HG02970 (cell line): Measurements from ENCODE around the gene KRR1.

Experiments used
- ATAC-seq: cut with Tn5 transposase; IDR thresholded peaks from one replicate; pipeline ENCODE4 v1.9.1; 2021; ENCODE audit warnings: mild to moderate bottlenecking, moderate library complexity, moderate number of reproducible peaks; ENCODE audit not compliant: unreplicated experiment, low FRiP score

KRR1 gene

DNA sequence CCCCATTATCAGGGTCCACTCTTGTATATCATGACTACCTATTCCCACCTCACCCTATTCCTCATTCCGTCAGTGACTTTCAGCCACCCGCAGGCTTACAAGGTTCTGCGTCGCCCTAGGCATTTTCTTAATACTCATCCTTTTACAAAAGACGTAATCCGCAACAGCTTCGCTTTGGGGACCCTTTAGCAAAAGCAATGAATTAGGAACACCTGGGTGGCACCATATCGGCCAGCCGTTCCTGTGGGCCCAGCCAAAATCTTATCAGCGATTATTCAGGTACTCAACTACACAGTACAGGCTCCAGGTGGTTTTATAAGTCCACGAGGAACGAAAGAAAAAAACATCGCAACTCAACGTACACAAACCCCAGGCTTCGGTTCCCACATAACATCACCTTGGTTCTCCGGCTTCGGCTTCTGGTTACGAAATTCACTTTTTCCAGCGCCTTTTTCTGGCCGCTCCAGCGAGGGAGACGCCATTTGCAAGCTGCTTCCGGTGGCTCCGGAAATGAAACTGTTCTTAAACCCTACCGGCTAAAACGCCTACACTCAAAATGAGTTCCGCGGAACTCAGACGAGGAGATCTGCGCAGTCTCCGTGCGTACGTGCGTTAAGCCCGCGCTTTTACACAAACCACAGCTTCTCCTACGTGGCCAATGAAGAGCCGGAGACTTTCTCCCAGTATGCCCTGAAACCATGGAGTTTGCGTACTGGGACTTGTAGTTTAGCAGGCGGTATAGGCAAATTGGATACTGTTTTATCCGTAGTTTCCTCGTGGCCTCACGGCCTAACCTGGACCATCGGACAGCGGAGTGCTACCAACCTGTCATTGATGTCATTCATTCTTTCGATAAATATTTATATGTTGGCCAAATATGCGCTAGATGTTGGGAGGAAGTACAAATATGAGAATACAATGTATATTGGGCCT lies at the start of gene KRR1:
Gene KRR1, minus strand, starts transcription at position 494 of the 933 bp plus-strand sequence. Its CDS starts 12 bp downstream, at position 482.
- peak; percentile 98 for ATAC-seq

DNA sequence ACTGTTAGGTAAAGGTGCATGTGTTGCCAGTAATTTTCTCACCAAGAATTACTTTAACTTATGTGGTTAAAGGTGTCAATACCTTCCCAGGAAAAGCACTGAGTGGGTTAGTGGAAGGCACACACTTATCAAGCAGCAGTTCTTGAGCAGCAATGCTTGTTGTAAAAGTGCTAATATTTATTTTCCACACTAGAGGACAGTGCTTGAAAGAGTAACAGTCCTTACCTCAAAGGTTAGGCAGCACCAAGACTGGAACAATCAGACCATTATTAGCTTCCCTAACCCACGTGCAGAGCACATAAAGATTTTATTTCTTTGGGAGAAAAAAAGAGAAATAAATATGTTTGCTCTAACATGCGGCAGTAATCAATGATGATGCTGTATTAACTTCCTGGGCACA lies 48.8 kb upstream of the KRR1 start:
- no peak for ATAC-seq

DNA sequence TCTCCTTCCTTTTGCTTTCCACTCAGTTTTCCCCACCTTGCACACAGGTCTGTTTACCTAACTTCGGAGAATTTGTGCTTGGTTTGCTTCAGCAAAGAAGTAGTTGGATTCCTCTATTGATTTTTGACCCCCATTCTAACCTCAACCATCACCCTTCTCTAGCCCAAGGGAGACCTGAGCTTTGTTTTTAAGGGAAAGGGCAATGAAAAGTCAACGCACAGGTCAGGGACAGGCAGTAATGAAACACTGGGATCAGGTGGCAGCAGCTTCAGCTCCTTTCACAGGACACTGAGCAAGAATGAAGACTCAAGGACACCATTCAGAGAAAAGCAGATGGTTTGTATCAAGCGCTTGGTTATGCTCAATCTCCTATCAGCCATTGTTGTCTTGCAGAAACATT lies 46.9 kb upstream of the KRR1 start:
- no peak for ATAC-seq

DNA sequence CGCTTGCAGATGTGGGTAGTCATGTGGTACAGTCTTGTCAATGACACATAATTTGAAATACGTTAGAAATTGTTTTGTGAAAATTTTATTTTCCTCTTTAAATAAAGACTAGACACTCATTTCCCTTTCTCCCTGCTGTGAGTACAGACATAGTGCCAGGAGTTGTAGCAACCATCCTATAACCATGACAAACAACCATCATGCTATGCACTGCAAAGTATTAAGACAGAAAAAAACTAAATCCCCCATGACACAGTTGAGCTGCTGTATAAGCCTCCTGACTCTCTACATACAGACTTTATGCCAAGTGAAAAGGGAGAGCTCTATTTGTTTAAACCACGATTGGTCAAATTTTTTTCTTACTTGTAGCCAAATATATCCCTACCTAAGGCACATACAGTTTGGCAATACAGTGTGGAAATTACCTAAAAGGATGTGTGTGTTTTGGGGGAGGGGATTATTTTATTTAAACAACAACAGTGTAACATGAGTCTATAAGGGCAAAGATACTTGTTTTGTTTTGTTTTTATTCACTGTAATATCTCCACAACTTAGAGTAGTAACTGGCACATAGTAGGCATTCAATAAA lies 45.0 kb upstream of the KRR1 start:
- ATAC-seq: no peak

DNA sequence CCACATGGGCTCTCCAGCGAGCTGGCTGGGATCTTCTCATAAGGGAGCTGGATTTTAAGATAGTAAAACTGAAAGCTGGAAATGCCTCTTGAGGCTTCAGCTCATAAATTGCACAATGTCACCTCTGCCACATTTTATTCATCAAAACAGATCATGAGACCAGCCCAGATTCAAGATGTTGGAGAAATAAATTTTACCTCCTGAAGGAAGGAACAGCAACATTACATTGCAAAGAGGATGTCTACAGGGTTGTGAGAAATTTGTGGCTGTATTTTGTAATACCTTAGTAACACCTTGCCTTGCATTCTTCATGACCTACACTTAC lies 43.1 kb upstream of the KRR1 start:
- ATAC-seq: no peak

DNA sequence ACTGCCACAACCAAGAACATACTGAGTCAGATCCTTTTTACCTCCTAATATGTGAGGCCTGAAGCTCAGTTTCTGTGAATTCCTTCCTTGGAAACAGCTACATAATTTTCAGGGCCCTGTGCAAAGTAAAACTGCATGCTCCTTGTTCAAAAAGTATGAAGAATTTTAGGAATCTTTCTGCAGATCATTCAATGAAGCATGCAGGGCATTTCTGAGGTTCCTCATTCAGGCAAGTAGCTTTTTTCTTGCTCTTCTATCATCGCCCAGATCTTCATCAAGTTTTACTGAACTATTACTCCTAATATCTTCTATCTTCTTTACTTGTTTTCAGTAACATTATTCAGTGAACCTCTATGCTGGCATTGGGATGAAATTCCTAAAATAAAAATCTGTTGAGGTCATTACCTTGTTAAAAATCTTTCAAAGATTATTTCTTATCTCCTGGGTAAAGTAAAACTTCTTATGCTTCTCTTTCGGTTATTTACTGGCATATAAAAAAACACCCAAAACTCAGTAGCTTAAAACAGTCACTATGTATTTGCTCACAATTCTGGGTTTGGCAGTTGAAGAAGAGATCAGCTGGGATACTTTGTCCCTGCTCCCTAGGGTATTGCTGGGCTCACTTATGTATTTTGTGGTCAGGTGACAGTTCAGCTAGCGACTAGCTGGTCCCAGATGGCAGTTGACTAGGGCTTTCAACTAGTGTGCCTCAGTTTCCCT lies 42.6 kb upstream of the KRR1 start:
- ATAC-seq: no peak

DNA sequence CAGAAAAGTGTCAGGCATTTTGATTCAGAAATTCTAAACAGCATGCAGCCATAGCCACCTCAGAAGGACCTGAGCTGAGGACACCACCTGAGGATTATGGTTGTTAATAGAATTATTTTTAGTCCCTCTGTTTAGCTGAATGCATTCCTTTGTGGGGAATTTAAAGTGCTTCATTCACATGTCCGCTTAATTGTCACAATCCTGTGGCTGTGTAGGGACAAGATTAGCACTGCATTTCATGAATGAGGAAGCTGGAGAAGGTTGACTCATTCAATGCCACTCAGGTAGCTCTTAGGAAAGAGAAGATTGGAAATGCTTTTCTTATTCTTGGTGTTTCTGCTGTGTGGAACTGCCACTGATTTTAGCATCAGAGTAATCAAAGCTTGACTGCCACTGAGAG lies 42.0 kb upstream of the KRR1 start:
- no peak for ATAC-seq

DNA sequence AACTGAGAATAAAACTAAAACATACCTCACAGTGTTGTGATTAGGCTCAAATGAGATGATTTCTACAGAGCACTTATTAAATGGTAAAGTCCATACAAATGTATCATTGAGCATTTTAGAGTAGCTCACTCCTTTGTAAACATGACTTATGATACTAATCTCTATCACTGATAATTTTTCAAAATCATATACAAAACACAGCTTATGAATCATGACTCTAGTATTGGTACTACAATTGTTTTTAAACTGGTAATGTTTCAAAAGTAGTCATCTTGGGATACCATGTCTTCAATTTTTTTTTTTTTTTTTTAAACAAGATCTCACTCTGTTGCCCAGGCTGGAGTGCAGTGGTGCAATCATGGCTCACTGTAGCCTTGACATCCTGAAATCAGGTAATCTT lies 40.1 kb upstream of the KRR1 start:
- no peak for ATAC-seq

DNA sequence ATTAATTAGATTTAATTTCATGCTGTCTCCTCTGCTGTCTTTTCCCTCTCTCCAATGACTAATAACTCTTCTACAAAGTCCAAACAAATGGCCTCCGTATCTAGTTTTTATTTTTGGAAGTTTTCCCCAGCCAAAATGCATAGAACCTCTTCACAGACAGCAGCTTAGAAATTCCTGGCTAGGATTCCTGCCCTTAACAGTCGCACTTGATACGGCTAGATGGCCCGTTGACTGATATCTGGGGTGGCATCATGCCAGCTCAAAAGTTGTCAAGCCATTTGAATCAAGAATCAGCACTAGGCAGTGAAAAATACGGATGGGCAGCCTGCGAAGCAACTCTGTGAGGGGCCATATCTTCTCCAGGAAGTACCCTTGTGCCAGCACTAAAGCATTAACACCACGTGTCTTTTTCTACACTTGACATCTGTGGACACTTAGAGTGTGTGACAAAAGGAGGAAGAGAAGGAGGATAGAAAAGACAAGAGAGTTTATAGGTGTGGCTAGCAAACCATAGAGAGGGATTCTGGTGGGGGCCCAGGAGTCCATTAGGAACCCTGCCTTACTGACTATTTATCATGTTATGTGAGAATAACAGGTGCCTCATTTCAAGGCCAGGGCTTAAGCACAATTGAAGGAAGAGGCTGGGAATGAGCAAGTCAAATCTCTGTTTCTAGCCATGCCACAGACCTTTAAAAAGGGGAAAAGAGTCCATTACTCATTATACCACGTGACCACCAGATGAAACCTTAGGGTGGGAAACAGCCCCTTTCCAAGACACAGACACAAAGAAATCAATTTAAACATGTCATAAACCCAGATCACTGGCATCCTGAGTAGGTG lies 39.2 kb upstream of the KRR1 start:
- ATAC-seq: no peak

DNA sequence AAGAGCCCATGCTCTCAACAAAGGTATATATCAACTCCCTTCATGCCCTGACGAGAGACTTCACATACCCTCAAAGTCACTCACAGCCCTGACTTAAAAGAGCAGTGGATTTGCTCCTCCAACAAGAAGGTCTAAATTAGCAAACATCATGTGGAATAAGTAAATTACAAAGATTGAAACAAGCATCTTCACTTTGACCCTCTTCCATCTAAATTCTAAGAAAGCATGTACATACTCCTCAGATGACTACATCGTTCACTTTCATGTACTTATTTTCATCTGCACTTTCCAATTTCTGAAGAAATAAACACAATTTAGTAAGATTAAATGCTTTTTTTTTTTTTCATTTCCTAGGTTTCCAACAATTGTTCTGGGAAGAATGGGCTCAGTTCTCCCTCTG lies 38.6 kb upstream of the KRR1 start:
- no peak for ATAC-seq

DNA sequence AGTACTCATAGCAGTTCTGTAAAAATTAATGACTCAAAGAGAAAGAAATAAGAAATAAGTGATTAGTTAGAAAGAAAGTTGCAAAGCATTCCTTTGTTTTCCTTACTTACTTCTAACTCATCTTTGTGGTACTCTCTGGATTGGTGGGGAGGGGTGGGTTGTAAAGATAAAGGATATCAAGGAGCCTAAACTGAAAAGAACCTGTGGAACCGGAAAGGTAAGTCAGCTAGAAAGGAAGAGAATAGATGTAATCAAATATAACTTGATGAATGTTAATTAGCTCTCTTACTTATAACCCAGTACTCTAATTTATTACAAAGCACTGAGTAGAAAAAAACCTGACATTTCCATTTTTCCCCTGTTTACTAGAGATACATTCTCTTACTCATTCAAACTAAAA lies 37.5 kb upstream of the KRR1 start:
- no peak for ATAC-seq

DNA sequence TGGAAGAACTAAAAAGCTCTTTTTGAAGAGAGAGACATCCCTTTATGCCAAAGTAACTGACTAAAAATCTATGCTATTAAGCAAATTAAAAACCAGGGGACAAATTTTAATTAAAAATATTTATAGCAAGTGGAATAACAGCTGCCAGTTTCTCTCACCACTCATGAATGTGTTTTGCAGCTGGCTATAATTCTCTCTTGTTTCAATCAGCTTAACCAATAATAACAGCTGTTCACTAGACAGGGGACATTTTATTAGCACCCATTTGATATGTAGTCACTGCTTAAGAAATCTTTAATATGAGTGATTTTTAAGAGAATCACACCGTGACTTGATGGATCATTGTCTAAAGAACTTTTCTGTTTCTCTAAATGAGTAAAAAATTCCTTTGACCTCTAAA lies 34.2 kb upstream of the KRR1 start:
- ATAC-seq: no peak

DNA sequence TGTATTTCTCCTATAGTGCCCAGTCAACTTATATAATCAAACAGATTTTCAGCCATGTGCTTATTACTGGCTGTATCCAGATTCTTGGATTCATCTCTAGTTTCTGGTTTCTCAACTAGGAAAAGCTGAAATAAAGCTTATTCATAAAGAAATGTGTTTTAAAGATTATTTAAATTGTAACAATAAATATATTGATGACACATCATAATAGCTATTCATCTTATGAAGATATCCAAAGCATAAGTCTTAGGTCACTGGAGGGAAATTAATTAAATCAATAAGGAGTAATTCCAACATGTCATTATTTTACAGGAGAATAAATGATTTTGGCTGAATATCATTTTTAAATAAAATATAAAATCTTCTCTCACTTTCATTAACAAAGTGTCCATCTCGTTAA lies 32.1 kb upstream of the KRR1 start:
- ATAC-seq: no peak

DNA sequence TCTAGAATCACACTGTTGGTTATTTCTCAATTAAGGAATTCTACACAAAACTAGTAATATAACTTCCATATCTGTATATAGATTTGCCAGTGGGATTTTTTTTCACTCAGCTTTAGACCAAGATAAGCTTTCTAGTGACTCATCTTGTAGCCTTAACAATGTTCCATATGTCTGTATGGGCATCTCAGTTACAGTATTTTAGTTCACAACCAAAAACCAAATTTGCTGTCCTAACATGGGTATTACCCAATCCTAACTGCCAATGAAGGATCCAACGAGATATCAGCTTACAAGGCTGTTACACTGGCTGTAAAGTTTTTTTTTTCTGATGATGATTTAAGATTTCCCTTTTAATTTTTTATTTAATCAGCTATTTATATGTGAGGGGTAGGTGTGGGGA lies 31.5 kb upstream of the KRR1 start:
- no peak for ATAC-seq

DNA sequence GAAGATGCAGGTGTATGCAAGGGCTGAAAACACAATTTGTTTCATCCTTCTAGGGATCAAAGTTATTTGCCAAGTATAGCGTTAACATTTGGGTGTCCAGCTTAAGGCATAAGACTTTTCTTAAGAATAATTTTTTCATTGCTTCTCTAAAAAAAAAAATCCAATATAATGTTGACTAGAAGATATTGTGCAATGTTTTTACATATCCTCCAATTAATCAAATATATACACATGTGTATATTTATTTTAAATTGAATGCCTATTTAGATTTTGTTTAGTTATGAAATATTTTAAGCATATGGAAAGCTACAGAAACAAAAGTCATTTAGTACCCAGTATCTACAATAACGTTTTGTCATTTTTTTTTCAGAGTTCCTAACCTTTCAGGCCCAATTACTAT lies 28.5 kb upstream of the KRR1 start:
- ATAC-seq: no peak

DNA sequence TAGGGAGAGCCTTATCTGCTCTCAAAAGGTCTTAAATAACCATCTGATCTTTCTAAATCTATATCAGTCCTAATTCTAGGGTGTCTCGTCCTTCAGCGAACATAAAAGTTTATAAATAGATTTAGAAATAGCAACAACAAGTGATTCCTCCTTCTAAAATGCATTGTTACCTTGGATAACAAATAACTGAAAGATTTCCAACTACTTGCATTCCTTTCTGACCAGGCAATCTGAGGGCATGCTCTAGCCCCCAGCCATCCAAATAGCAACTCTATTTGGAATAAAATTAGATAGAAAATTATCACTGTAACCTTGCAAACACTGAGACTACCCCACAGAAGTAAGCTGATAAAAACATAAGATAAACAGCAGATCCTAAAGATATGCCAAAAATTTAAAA lies 21.8 kb upstream of the KRR1 start:
- ATAC-seq: no peak

DNA sequence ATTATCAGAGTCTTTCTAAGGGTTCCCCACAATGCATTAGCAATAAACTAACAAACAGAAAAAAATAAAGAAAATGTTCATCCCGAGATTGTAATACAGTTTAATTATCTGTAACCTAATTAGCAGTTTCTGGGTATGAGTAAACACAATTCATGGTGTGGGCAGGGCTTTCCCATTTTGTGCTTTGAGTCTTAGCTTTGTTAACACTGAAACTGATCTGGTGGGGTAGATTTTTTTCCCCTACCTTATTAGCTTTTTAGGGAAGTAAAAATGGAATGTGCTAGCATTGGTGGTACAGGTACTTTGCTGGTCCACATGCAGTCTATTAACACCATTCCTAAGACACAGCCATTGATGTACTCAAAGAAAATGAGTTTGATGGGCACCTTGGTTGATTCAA lies 18.4 kb upstream of the KRR1 start:
- no peak for ATAC-seq

DNA sequence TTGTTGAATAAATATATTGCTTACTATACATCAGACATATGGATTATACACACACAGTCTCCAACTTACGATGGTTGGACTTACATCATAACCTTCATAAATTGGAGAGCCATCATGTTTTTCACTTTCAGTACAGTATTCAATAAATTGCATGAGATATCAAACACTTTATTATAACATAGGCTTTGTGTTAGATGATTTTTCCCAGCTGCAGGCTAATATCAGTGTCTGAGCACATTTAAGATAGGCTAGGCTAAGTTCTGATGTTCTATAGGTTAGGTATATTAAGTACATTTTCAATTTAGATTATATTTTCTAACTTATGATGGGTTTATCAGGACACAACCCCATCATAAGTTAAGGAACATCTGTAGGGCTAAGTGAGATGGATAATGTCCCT lies 17.9 kb upstream of the KRR1 start:
- no peak for ATAC-seq

DNA sequence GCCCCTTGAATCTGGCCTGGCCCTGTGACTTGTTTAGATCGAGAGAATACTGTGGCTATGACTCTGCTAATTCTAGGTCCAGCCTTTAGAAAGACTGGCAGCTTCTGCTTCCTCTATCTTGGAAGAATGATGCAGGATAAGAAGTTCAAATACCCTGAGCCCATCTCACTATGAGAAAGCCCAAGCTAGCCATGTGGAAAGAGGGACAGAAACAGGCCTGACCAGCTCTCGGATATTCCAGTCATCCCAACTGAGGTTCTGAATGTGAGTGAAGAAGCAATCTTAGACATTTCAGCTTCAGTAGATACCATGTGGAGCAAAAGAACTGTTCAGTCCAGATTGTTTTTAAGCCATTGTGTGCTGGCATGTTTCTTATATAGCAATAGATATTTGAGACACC lies 17.3 kb upstream of the KRR1 start:
- no peak for ATAC-seq

DNA sequence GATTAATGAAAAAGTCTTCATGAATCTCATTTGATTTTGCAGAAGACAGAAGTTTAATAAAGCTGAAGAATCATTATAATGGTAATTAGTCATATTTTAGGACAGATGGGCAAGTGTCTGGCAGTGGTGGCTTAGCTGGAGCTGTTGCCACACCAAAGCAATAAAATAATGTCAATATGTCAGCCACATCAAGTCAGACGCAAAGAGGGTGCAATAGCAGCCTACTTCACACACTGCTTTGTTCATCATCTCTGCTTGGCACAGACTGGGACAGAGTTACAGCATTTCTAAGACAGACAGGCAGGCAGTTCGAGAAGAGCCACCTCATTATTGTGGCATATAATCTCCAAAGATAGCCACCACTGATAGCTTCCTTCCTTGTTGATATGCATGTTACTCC lies 16.9 kb upstream of the KRR1 start:
- no peak for ATAC-seq
